Bronchial smooth muscle cell (primary cell): ENCODE measurements around the gene SFT2D1. TPM values are rescaled to one million over a fixed set of nuclear protein-coding genes. Genes with fewer than 3 reads are reported as not detected.

Experiments used
- total RNA-seq: library from RNA; depleted of rRNA; stranded (reverse); fragments of >200 nt; gene quantifications from 2 replicates; pipeline ENCODE4 v1.2.1, GENCODE V29; 2014

Gene SFT2D1
- 26.6 and 28.7 TPM in 2 replicates for total RNA-seq

DNA sequence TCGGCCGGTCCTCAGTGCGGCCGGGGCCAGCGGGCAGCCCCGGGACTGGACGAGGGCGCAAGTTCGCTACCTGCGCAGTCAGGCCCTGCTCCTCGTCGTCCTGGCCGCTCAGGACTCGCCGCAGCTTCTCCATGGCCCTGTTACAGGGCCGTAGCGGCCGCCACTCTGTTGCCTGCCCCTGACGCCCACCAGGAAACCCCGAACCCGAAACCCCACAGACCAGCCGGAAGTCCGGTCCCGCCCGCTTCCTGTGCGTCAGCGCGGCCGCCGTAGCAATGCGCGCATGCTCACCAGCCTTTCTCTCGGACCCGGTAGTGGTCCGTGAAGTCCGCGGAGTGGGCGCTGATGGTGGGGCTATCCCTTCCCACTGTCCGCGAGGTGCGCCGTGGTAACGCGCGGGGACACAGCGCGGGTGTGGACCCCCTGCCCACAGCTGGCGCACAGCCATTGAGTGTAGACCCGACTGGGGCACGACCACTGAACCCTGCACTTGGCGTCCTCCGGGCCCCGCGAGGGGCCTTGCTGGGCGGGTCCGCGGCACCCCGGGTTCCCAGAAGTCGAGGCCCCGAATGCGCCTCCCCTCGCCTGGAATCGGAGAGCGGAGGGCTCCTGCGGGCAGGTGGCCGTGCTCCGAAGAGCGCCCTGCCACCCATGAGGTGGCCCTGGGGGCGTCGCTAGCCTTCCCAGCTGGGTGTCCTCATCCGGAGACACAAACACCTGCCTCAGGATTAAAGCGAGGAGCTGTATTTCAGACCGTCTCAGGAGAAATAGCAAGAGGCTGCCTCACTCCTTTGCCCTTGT lies at the start of gene SFT2D1:
Gene SFT2D1 (minus strand): TSS at position 197 of the 801 bp plus-strand sequence. CDS start 64 bp downstream, at position 133.

DNA sequence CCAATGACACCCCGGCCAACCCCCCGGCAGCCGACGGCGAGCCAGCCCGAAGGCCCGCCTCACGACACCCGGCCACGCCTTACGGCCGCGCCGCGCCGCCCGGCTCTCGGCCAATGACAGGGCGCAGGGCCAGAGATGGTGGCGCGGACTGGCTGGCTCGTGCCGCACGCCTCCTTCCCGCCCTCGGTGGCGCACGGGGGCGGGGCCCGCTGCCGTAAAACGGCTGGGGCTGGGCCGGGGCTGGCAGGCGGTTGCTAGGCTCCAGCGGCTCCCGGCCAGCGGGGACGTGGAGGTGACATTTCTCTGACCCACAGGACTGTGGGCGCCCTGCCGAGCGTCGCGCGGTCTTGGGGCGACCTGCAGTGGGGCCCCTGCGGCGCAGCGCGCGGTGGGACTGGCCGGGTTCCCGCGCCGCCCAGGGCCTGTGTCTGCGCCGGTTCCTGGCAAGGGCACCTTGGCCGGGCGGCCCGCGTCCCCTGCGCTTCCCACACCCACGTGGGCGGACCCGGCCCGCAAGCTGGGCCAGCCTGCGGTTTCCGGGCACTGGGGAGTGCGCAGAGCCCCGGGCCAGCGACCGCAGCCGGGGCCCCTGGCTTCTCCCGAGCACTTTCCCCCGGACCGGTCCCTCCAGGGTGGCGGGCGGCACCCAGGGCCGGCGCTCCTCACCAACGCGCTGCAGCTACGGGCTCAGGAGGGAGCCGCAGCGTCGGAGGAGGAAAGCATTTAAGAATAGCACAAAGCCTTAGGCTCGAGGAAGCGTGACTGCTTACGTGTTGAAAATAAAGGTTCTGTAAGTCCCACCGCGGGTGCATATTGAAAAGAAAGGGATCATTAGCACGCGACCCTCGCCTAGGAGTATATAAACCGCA lies 40.8 kb upstream of the SFT2D1 start, which contains the start of gene MPC1:
Gene MPC1 (minus strand): TSS at position 8 of the 869 bp plus-strand sequence. CDS start 64 bp downstream, outside the sequence.

DNA sequence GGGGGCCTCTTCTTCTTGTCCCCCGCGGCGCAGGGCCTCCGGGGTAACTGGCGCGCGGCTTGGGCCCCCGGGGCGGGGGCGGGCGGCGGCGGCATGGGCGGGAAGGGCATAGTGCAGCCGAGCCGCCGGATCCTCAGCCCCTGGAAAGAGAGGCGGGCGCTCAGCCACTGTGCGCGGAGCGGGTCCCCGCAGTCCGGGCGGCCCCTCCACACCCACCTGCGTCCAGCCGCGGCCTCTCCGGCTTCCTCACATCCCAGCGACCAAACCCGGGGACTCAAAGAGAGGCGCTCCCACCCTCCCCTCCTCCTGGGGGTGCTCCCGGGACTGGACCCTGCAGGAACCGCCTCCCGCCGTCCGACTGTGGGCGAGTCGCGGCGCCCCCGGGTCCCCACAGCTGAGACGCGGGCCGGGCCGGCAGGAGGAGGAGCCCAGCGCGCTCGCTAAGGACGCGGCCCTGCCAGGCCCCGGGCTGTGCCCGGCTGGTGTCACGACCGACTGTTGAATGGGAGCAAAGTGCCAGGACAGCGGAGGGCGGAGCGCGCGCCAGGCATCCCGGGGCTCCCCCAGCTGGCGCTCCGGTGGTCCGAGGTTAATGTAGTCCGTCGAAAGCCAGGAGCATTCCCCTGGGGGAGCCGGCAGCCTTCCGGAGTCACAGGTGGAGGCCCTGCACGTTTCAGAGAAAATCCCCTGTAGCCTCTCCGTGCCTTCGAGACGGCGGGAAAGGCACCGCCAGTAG lies 34.1 kb downstream of the SFT2D1 start, which contains the start of gene PRR18:
Gene PRR18 (minus strand): TSS at position 360 of the 736 bp plus-strand sequence. CDS start 250 bp downstream, at position 110.

Other genes with a start within 250 kb of the SFT2D1 start
- gene TBXT, start 174.7 kb downstream of the SFT2D1 start, total RNA-seq: not detected in 2 replicates
- gene PRR18, start 34.2 kb downstream of the SFT2D1 start, total RNA-seq: under 0.01 TPM in 1 of 2 replicates, not detected in the other
- gene MPC1, start 40.4 kb upstream of the SFT2D1 start, total RNA-seq: 18.6 and 32.9 TPM in 2 replicates
- 0.43 and 0.95 TPM in 2 replicates for gene RAMACL, start 244.1 kb upstream of the SFT2D1 start, total RNA-seq